T-helper 1 cell treated with Interleukin-12 subunit alpha and Interleukin-12 subunit beta and Interleukin-4 antibody, amounts not matched to agents 30 ng/mL and 1 ng/mL, for 36 hours (primary cell): ENCODE measurements around the gene VSX1. TPM values are rescaled to one million over a fixed set of nuclear protein-coding genes. Genes with fewer than 3 reads are reported as not detected.

Experiments used
- intact Hi-C: fragments of 100-400 bp; cut with micrococcal nuclease; formaldehyde crosslinking; loops from one replicate; pipeline ENCODE4 v1.15.1; 2024
- total RNA-seq: library from RNA; stranded (reverse); gene quantifications from 2 replicates; pipeline ENCODE4 v1.2.3, GENCODE V29; 2022

Gene VSX1
- total RNA-seq, 1 donor from 2014 or later = not detected

GRCh38 chr20:25066386-25066785, 15.6 kb downstream of the VSX1 start:
- intact Hi-C loops = loop anchor here (10.0 kb wide), 1 partner anchor 962 kb away; no protein-coding TSS in a partner anchor

GRCh38 chr20:25065625-25066338, 16.2 kb downstream of the VSX1 start:
- intact Hi-C loops = loop anchor here (1.0 to 10.0 kb wide), 7 partner anchors 8 to 1129 kb away; no protein-coding TSS in a partner anchor

GRCh38 chr20:25065072-25065624, 16.8 kb downstream of the VSX1 start:
- intact Hi-C loops = loop anchor here (1.0 to 10.0 kb wide), 7 partner anchors 8 to 1128 kb away; no protein-coding TSS in a partner anchor

- intact Hi-C loops = loop anchor here (1.0 to 10.0 kb wide), 7 partner anchors 7 to 1128 kb away; no protein-coding TSS in a partner anchor
Measured at GRCh38 chr20:25064561-25065071, 17.3 kb downstream of the VSX1 start.

GRCh38 chr20:25063981-25064380, 18.0 kb downstream of the VSX1 start:
- intact Hi-C loops = loop anchor here (2.0 to 10.0 kb wide), 3 partner anchors 145 to 1127 kb away; no protein-coding TSS in a partner anchor

GRCh38 chr20:25063546-25063945, 18.4 kb downstream of the VSX1 start:
- intact Hi-C loops = loop anchor here (10.0 kb wide), 1 partner anchor 959 kb away; no protein-coding TSS in a partner anchor

- intact Hi-C loops = loop anchor here (10.0 kb wide), 1 partner anchor 958 kb away; no protein-coding TSS in a partner anchor
Measured at GRCh38 chr20:25062841-25063240, 19.1 kb downstream of the VSX1 start.

- intact Hi-C loops = loop anchor here (10.0 kb wide), 1 partner anchor 957 kb away; no protein-coding TSS in a partner anchor
Measured at GRCh38 chr20:25061821-25062530, 20.0 kb downstream of the VSX1 start.

GRCh38 chr20:25061103-25061799, 20.7 kb downstream of the VSX1 start:
- intact Hi-C loops = loop anchor here (10.0 kb wide), 1 partner anchor 956 kb away; no protein-coding TSS in a partner anchor

GRCh38 chr20:25059866-25060465, 22.0 kb downstream of the VSX1 start:
- intact Hi-C loops = loop anchor here (5.0 to 10.0 kb wide), 4 partner anchors 128 to 1703 kb away; partner anchors contain the start of gene NANP

GRCh38 chr20:25058847-25059810, 22.8 kb downstream of the VSX1 start:
- intact Hi-C loops = loop anchor here (1.0 to 5.0 kb wide), 5 partner anchors 127 to 1702 kb away; partner anchors contain the start of genes ENTPD6 and NANP

GRCh38 chr20:25058051-25058846, 23.7 kb downstream of the VSX1 start, which contains the start of gene ACSS1:
TSS of gene ACSS1 (minus strand) at chr20:25058139. CDS start at chr20:25058102, 37 bp downstream.
- intact Hi-C loops = loop anchor here (1.0 to 5.0 kb wide), 5 partner anchors 126 to 1701 kb away; partner anchors contain the start of genes ENTPD6 and NANP

GRCh38 chr20:25057234-25058050, 24.5 kb downstream of the VSX1 start:
- intact Hi-C loops = loop anchor here (1.0 to 5.0 kb wide), 12 partner anchors 8 to 1700 kb away; partner anchors contain the start of genes APMAP, CST7, ENTPD6 and NANP

GRCh38 chr20:25056690-25057233, 25.2 kb downstream of the VSX1 start:
- intact Hi-C loops = loop anchor here (1.0 to 5.0 kb wide), 10 partner anchors 9 to 1699 kb away; partner anchors contain the start of genes APMAP, CST7 and NANP

- intact Hi-C loops = loop anchor here (2.0 to 5.0 kb wide), 4 partner anchors 124 to 1699 kb away; partner anchors contain the start of gene NANP
Measured at GRCh38 chr20:25055711-25056495, 26.0 kb downstream of the VSX1 start.
